ENCODE results near the gene GLI1. TPM values are rescaled to one million over a fixed set of nuclear protein-coding genes. Genes with fewer than 3 reads are reported as not detected.

GLI1 gene
- total RNA-seq, 1 experiment from 2014 or later: 25.8 TPM

DNA sequence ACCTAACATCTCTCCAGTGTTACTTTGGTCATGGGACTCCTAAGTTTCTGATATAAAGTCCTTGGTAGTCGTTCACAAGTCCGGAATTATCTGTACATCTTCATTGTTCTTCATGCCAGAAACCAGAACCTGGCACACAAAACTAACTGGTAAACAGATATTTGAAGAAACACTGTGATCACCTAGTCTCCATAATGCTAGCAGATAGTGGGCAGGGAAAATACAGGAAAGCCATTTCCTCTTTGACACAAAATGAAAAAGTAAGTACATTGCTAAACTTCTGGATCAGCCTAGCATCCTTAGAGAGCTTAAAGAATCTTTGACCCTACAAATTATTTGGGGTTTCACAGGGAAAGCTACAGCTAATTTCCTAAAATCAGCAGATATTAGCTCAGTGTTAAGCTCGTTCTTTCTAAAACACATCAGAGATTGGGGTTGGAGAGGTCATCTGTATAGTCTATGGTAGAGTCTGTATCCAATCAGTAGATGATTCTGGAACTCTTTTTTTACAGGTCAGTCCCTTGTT lies 55.9 kb downstream of the GLI1 start:
- no CpG with 5 or more reads among the region's 3 CpGs for WGBS (ENCODE audit: extremely low coverage, insufficient read length, low lambda C conversion rate)
- H2AFZ ChIP-seq (ENCODE audit: low read length): no peak overlapping the region
- H3K18ac ChIP-seq (ENCODE audit: insufficient read length, low read depth, low read length): no peak overlapping the region
- no peak overlapping the region for H2BK5ac ChIP-seq (ENCODE audit: insufficient read length, low read length)
- no peak overlapping the region for H4K91ac ChIP-seq (ENCODE audit: insufficient read length, low read depth, low read length)
- no peak overlapping the region for H2BK20ac ChIP-seq (ENCODE audit: low read depth, low read length, poor library complexity, severe bottlenecking)
- H3T11ph ChIP-seq (ENCODE audit: low read length): no peak overlapping the region
- H3K23ac ChIP-seq (ENCODE audit: insufficient read length, low read depth, low read length): no peak overlapping the region
- no peak overlapping the region for H3K27ac ChIP-seq (ENCODE audit: insufficient read length, low read depth, low read length)
- H3K9ac ChIP-seq (ENCODE audit: extremely low read depth, insufficient read length, low read length): no peak overlapping the region
- Mint-ChIP-seq H3K9me3 (no peaks in the 10 kb centered on the region), H3K27ac (peak overlapping the region in 1 of 3 experiments; percentile 53; a peak in 1 of 7 replicates), H3K27me3 (ENCODE audit: low read depth) (0 out of 2 replicates have a peak, but pooled peaks cover 2% of the 10 kb centered on the region), H3K4me1 (peaks cover 12 to 16% of the 10 kb centered on the region in 2 experiments), H3K4me3 (no peak overlapping the region), H3K36me3 (ENCODE audit: insufficient read depth in 1 of 3, low read depth in 3 of 3) (peaks cover 69 to 87% (median 77%) of the 10 kb centered on the region in 3 experiments)
- H3K4ac ChIP-seq (ENCODE audit: low read depth, low read length): no peak overlapping the region
- no peak for DNase-seq
- 0 out of 2 replicates have a peak, but pooled peaks cover 1% of the 10 kb centered on the region for H3K79me2 ChIP-seq (ENCODE audit: insufficient read depth, low read length)
- H4K20me1 ChIP-seq (ENCODE audit: control insufficient read depth, insufficient read depth, insufficient read length): no peaks in the 10 kb centered on the region
- H3K9me3 ChIP-seq (ENCODE audit: control insufficient read depth, low read depth, low read length): no peaks in the 10 kb centered on the region
- no peak overlapping the region for H3K56ac ChIP-seq (ENCODE audit: insufficient read length, low read depth, low read length)
- no peak overlapping the region for H2AK5ac ChIP-seq (ENCODE audit: insufficient read length, low read length)
- peaks cover 11% of the 10 kb centered on the region for H3K23me2 ChIP-seq (ENCODE audit: insufficient read length, low read depth, low read length, poor library complexity, severe bottlenecking)
- no peak overlapping the region for H4K8ac ChIP-seq (replicated peaks; ENCODE audit: insufficient read length, low read depth, low read length)
- H2BK120ac ChIP-seq (ENCODE audit: low read depth, low read length, poor library complexity, severe bottlenecking): no peak overlapping the region
- no peak overlapping the region for H2BK12ac ChIP-seq (ENCODE audit: insufficient read length, low read depth, low read length)
- TF ChIP-seq, protein P1, sequence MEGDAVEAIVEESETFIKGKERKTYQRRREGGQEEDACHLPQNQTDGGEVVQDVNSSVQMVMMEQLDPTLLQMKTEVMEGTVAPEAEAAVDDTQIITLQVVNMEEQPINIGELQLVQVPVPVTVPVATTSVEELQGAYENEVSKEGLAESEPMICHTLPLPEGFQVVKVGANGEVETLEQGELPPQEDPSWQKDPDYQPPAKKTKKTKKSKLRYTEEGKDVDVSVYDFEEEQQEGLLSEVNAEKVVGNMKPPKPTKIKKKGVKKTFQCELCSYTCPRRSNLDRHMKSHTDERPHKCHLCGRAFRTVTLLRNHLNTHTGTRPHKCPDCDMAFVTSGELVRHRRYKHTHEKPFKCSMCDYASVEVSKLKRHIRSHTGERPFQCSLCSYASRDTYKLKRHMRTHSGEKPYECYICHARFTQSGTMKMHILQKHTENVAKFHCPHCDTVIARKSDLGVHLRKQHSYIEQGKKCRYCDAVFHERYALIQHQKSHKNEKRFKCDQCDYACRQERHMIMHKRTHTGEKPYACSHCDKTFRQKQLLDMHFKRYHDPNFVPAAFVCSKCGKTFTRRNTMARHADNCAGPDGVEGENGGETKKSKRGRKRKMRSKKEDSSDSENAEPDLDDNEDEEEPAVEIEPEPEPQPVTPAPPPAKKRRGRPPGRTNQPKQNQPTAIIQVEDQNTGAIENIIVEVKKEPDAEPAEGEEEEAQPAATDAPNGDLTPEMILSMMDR (conservative IDR thresholded peaks at IDR 0.05): no peak
- H3K14ac ChIP-seq (ENCODE audit: insufficient read depth, low read length): no peak overlapping the region
- no peaks in the 10 kb centered on the region for H3K27me3 ChIP-seq (ENCODE audit: insufficient read depth, low read length)
- H3K79me1 ChIP-seq (ENCODE audit: insufficient read depth, low read depth, low read length, poor library complexity, severe bottlenecking): no peaks in the 10 kb centered on the region
- H4K5ac ChIP-seq (ENCODE audit: insufficient read length, low read depth, low read length): no peak overlapping the region
- H2BK15ac ChIP-seq (ENCODE audit: low read depth, low read length): no peak overlapping the region
- H3K4me2 ChIP-seq (ENCODE audit: insufficient read depth, insufficient read length, low read length): no peak overlapping the region
- H3K4me1 ChIP-seq (ENCODE audit: insufficient read depth, low read length): no peaks in the 10 kb centered on the region; the same call in 1 of the 2 replicates

Measured in H9 (cell line).